GM19397 (cell line): ENCODE measurements around the gene RAD23A.

Experiments used
- ATAC-seq: cut with Tn5 transposase; IDR thresholded peaks from one replicate; pipeline ENCODE4 v1.9.1; 2021; ENCODE audit warnings: mild to moderate bottlenecking, moderate library complexity; ENCODE audit not compliant: unreplicated experiment

Gene RAD23A

GRCh38 chr19:12983542-12984142, 38.0 kb downstream of the RAD23A start:
- no peak for ATAC-seq

GRCh38 chr19:12984143-12984627, 38.5 kb downstream of the RAD23A start:
- no peak for ATAC-seq

- ATAC-seq, result no peak
Measured at GRCh38 chr19:12984683-12985048, 39.0 kb downstream of the RAD23A start.

DNA sequence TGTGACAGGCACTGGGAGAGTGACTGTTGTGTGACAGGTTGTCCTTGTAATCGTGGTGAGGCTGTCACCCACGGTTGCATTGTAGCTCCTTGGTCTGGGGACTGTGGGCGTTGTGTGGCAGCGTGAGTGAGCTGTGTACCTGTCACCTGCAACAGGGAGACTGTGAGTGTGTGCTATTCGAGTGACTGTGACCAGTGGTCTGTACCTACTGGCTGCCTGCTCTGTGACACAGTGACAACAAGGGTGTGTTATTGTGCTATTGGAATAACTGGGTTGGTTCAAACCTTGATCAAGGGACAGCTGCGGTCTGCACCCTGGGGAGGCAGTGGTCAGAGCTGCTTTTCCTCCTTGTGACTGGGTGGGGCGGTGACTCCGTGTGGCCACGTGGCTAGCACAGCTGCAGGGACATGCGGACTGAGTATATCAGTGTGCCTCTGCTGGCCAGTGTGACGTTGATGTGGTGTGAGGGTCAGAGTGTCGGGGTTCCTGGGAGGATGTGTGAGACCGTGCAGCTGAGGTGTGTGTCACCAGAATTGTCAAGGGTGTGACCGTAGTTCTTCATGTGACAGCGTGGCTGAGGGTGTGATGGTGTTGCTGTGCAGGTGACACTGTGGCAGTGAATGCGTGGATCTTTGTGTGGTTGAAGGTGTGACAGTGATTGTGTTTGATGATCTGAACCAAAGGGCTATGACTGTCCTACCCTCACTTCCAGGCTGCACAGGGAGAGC, 39.6 kb downstream of the RAD23A start:
- no peak for ATAC-seq

GRCh38 chr19:12986726-12987125, 41.1 kb downstream of the RAD23A start:
- ATAC-seq, result no peak

DNA sequence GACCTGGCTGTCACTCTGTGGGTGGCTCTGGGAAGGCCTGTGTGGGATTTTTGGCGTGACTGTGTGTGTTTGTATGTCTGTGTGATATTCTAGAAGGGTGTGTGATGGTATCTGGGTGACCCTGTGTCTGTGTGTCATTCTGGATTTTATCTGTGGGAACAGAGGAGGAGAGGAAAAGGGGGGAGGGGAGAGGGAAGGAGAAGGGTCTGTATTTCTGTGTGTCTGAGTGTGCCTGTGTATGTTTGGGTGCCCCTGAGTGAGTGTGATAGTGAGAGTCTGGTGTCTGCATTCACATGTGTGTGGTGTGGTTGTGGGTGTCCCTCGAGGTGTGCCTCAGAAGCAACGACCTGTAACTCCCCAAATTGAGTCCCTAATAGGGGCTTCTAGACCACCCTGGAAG, 41.5 kb downstream of the RAD23A start:
- ATAC-seq, result no peak

- no peak for ATAC-seq
Measured at GRCh38 chr19:12987781-12988180, 42.1 kb downstream of the RAD23A start.

DNA sequence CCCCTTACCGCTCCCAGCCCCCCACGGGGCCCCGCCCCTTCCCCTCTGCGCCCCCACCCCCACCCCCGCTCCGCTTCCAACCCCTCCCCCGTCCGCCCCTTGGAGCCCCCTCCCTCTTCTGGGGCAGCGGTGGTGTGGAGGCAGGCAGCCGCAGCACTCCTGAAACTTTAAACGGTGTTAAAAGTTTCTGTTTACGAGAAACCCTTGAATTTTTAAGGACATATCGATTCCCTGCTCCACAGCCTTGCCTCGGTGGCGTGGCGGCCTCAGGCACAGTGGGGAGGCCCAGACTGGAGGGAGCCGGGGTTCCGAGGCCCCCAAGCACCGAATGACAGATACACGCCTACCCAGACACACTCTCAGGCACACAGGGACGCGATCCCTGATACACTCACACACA, 44.8 kb downstream of the RAD23A start:
- ATAC-seq, result no peak

- ATAC-seq, result no peak
Measured at GRCh38 chr19:12990853-12991252, 45.2 kb downstream of the RAD23A start.

- ATAC-seq, result no peak
Measured at GRCh38 chr19:12991296-12991695, 45.6 kb downstream of the RAD23A start.

DNA sequence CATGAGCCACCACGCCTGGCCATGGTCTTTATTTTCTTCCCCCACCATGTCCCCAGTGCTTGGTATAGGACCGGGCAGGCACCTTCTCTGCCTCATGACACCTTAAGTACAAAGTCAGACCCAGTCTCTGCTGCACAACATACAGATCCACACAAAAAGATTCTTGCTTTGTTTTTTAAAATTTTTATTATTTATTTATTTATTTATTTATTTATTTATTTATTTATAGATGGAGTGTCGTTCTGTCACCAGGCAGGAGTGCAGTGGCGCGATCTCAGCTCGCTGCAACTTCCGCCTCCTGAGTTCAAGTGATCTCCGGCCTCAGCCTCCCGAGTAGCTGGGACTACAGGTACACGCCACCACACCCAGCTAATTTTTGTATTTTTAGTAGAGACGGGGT, 47.1 kb downstream of the RAD23A start:
- ATAC-seq, result no peak

DNA sequence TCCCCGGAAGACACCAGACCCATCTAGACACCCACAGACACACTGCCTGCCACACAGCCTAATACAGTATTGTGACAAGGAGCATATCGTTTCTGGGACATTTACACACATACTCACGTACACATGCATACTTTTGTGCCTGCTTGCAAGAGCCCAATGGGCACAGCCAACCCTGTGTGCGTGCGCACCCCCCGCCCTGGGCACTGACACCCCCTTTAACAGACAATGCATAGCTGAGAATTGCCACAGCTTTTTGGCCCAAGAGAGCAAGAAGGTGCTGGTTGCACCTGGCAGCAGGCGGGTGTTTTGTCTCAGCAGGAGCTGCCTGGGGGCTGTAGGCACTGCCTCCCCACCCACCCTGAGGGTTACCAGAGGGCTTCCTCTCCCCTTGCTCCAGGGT, 47.9 kb downstream of the RAD23A start:
- ATAC-seq, result no peak

DNA sequence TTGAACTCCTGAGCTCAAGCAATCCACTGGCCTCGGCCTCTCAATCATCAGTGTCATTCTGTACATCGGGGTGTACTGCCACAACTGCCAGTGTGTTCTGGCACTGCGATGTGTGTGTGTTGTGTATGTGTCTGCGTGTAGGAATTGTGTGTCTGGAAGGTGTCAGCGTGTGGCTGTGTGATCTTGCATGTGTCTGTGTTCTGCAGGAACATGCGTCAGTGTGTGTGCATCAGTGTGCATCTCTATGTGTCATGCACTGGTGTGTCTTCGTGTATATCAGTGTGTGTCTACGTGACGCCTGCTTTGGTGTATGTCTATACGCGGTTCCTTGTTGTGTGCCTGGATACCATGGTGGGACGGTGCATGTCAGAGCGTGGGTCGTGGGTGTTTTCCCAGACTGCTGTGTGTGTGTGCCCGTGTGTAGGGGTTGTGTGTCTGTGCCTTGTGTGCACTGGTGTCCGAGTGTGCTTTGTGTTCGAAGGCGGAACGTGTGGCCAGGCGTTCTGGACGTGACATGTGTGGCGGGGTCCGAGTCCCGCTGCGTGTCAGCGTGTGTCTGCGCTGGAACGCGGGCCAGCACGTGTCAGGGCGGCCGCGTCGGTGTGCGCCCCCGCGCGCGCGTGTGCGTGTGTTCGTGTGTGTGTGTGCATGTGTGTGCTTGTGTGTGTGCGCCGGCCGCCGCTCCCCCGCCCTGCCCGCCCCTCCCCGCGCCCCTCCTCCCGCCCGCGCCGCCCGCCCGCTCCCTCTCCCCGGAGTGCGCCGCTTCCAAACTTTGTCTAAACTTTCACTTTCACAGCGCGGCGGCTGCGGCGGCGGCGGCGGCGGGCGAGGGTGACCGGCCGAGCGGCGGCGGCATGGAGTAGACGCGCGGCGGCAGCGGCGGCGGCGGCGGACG, 49.3 kb downstream of the RAD23A start, which contains the start of gene NFIX:
TSS of gene NFIX (plus strand) at position 775 of the 895 bp plus-strand sequence. CDS start 363 bp downstream, outside the sequence.
- no peak for ATAC-seq

DNA sequence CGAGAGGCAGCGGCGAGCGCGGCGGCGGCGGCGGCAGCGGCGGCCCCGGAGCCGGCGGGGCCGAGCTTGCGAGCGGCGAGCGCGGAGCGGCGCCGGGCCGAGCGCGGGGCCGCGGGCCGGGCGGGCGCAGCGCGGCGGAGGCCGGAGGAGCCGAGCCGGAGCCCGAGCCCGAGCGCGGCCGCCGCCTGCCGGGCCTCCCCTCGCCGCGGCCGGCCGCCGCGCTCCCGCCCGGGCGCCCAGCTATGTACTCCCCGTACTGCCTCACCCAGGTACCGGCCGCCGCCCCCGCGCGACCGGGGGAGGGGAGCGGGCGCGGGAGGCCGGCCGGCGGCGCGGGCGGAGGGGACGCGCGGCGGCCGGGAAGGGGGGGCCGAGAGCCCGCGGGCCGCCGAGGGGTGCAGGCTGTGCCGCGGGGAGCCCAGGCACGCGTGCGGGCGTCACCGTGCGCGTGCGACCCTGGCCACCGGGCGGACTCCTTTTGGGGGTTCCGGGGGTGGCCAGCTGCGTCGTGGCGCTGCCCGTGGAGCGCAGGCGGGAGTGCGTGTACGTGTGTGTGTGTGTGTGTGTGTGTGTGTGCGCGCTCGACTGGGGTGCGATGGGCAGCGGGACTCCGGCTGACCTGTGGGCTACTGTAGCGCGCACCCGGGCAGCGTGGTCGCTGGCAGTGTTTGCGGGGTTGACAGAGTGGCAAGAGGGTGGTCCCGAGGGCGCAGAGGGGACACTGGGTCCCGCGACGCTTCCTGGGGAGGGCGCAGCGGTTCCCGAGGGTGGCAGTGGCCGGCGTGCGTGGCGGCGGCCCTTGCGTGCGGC, 50.1 kb downstream of the RAD23A start:
- no peak for ATAC-seq

GRCh38 chr19:12996406-12997094, 50.9 kb downstream of the RAD23A start:
- no peak for ATAC-seq

GRCh38 chr19:12997179-12997966, 51.7 kb downstream of the RAD23A start:
- no peak for ATAC-seq

DNA sequence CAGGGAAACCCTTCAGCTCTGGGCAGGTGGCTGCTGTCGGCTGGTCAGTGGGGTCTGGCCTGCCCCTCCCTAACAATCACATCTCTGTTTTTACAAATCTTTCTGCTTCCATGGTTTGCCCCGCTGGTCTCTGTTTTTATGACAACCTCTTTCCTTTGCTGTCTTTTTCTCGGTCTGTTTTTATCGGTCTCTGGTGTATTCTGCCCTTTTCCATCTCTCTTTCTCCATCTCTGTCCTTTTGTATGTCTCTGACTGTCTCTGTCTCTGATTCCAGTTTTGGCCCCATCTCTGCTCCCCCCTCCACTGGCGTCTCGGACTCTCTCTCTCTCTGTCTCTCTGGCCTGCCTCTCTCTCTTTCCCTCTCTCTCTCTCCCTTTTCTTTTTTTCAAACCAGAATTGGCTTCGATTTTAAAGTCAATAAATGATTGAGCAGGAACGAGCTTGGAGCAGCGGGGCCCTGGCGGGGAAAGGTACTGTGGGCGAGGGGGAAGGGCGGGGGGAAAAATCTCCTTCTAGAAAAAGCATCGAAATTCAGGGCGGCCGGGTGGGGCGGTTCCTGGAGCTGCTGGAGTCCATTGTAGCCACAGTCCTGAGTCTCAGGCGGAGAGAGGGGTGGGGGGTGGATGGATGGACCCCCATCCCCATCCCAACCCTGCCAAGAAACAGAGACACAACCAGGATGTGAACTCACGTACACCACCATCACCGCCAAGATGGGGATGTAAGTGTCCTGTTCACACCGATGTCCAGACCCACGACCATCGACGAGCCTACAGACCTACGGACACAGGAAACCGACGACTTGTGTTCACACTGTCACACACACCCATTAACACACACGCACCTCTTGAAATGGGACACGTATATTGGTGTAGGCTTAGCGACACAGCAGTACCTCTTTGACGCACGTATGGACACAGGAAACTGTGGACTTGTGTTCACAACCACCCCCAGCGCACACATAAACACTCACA, 52.6 kb downstream of the RAD23A start:
- ATAC-seq, result no peak

- no peak for ATAC-seq
Measured at GRCh38 chr19:13001166-13001501, 55.5 kb downstream of the RAD23A start.
